K562 (cell line): ENCODE results near the gene MRPL40. TPM values are rescaled to one million over a fixed set of nuclear protein-coding genes. Genes with fewer than 3 reads are reported as not detected.
A peak's percentile ranks its signal among the peaks of the same experiment; 100 is the strongest.

Experiments
- ARID3A ChIP-seq: IDR thresholded peaks from 2 replicates; pipeline ENCODE4 v1.6.1; 2012; ENCODE audit warnings: low read depth, low read length, improper control_type of control experiment, borderline replicate concordance
- CBFA2T3 ChIP-seq: fragments of 450-650 bp; IDR thresholded peaks from 2 replicates; pipeline ENCODE4 v1.6.1; 2017
- CBX2 ChIP-seq: fragments of 200-600 bp; sonication (generic); IDR thresholded peaks from one replicate; pipeline ENCODE4 v1.6.1; 2012; ENCODE audit warnings: mild to moderate bottlenecking, low read length, inconsistent platforms; ENCODE audit not compliant: insufficient read depth, poor library complexity, severe bottlenecking
- HEY1 ChIP-seq: fragments of 250-450 bp; sonication (Bioruptor Pico); IDR thresholded peaks from 2 replicates; pipeline ENCODE4 v1.5.0; 2020; ENCODE audit warnings: mild to moderate bottlenecking, moderate library complexity, borderline replicate concordance
- MIER1 ChIP-seq: fragments of 450-650 bp; IDR thresholded peaks from 2 replicates; pipeline ENCODE4 v1.6.1; 2016; ENCODE audit warnings: antibody characterized with exemption, mild to moderate bottlenecking, low read depth
- MLX ChIP-seq, 2 experiments: fragments of 450-650 bp in 1 of 2; sonication (generic) in 1 of 2; formaldehyde crosslinking; conservative IDR thresholded peaks; 2 replicates each; pipeline versions ENCODE4 v1.4.0 to v1.8.1; 2020 to 2022; ENCODE audit warnings: mild to moderate bottlenecking in 1 of 2, missing genetic modification reagents in 1 of 2
- PTBP1 ChIP-seq: fragments of 200-400 bp; formaldehyde crosslinking; IDR thresholded peaks from 2 replicates; pipeline ENCODE4 v1.6.1; 2017; ENCODE audit warnings: low read depth, low read length
- SMAD3 ChIP-seq: fragments of 450-650 bp; formaldehyde crosslinking; conservative IDR thresholded peaks from 2 replicates; pipeline ENCODE4 v1.4.0; 2020; ENCODE audit warnings: mild to moderate bottlenecking
- SMAD4 ChIP-seq: fragments of 250-450 bp; sonication (Bioruptor Pico); conservative IDR thresholded peaks from 2 replicates; pipeline ENCODE4 v1.8.0; 2021; ENCODE audit warnings: inconsistent platforms, mild to moderate bottlenecking, moderate library complexity
- TEAD1 ChIP-seq, 2 experiments: fragments of 450-650 bp in 1 of 2; sonication (generic) in 1 of 2; formaldehyde crosslinking; IDR thresholded peaks; 2 replicates each; pipeline versions ENCODE4 v1.4.0 to v1.8.0; 2020 to 2022; ENCODE audit warnings: mild to moderate bottlenecking in 2 of 2, missing genetic modification reagents in 1 of 2
- ZBTB12 ChIP-seq: fragments of 250-450 bp; sonication (Bioruptor Pico); IDR thresholded peaks from 2 replicates; pipeline ENCODE4 v1.4.0; 2020
- ZNF217 ChIP-seq: sonication (generic); formaldehyde crosslinking; IDR thresholded peaks from 2 replicates; pipeline ENCODE4 v1.8.0; 2022; ENCODE audit warnings: mild to moderate bottlenecking, missing genetic modification reagents
- ZNF253 ChIP-seq: fragments of 250-450 bp; sonication (Bioruptor Pico); conservative IDR thresholded peaks from 2 replicates; pipeline ENCODE4 v1.6.1; 2021; ENCODE audit warnings: mild to moderate bottlenecking
- ZNF282 ChIP-seq: sonication (generic); formaldehyde crosslinking; IDR thresholded peaks from 2 replicates; pipeline ENCODE4 v1.8.1; 2023; ENCODE audit warnings: missing genetic modification reagents
- ZNF512 ChIP-seq: IDR thresholded peaks from 2 replicates; pipeline ENCODE4 v1.6.1; 2016; ENCODE audit warnings: missing genetic modification characterization, missing compliant biosample characterization
- ZNF518B ChIP-seq: fragments of 250-450 bp; sonication (Bioruptor Pico); IDR thresholded peaks from 2 replicates; pipeline ENCODE4 v1.5.0; 2021; ENCODE audit warnings: mild to moderate bottlenecking, moderate library complexity
- ZNF780A ChIP-seq: fragments of 250-450 bp; sonication (Bioruptor Pico); IDR thresholded peaks from 2 replicates; pipeline ENCODE4 v1.5.0; 2021; ENCODE audit warnings: mild to moderate bottlenecking
- polyA plus RNA-seq, 8 experiments: library from polyadenylated mRNA; depleted of rRNA in 4 of 8; stranded (reverse) in 5 of 8; unstranded in 3 of 8; fragments of >200 nt; fragmentation: Nextera tagmentation in 2 of 8; fragmentation: Illumina TruSeq in 1 of 8; extraction: Ambion mirVana in 2 of 8; extraction: Trizol in 1 of 8; gene quantifications; 2 replicates each; pipeline versions ENCODE4 v1.2.1 to v1.2.3, GENCODE V29; 2011 to 2014; ENCODE audit warnings: inconsistent platforms in 1 of 8, missing spikeins in 1 of 8
- total RNA-seq, 7 experiments: library from RNA; depleted of rRNA in 6 of 7; stranded (reverse); fragments of >200 nt in 6 of 7; fragmentation: Illumina TruSeq in 2 of 7; extraction: Trizol in 2 of 7; gene quantifications; 2 replicates each; pipeline versions ENCODE4 v1.2.1 to v1.2.3, GENCODE V29; 2011 to 2021; ENCODE audit warnings: low replicate concordance in 1 of 7

MRPL40 gene
- total and polyA plus RNA-seq, 9 of the 15 experiments (the other 6 are each of a cell fraction or from before 2014, with no cell fraction given) = 132 to 652 (median 208) TPM

GRCh38 chr22:19429950-19430889 is 2.1 kb upstream of the MRPL40 start (continued):
- TF ChIP-seq ZNF780A (CRISPR knock-in tag) (no peak), ZNF518B (CRISPR knock-in tag) (no peak), CBX2 (no peak), MLX (CRISPR knock-in tag; conservative IDR thresholded peaks at IDR 0.05) (0 out of 4 replicates have a peak, but pooled peaks of 1 of the 2 experiments have one; percentile 59), MIER1 (no peak), CBFA2T3 (no peak), SMAD3 (CRISPR knock-in tag) (peak; percentile 58; the same call in 1 of the 2 replicates), ZNF217 (CRISPR knock-in tag) (no peak), ARID3A (0 out of 2 replicates have a peak, but pooled peaks have one; percentile 46), ZNF512 (tag) (no peak), TEAD1 (CRISPR knock-in tag; IDR thresholded peaks at IDR 0.05) (0 out of 4 replicates have a peak, but pooled peaks of 1 of the 2 experiments have one; percentile 25), SMAD4 (no peak), ZNF253 (CRISPR knock-in tag) (no peak), ZNF282 (CRISPR knock-in tag) (no peak), ZBTB12 (CRISPR knock-in tag) (0 out of 2 replicates have a peak, but pooled peaks have one; percentile 51), HEY1 (no peak), PTBP1 (peak; percentile 56; the same call in 1 of the 2 replicates)
